ENCODE data around the gene SEC16A.

The SEC16A gene

GRCh38 chr9:136404801-136405136, 78.1 kb downstream of the SEC16A start:
- peaks cover 45% of the 10 kb centered on the region for H3K36me3 ChIP-seq
- no peaks in the 10 kb centered on the region for H3K9me3 ChIP-seq (ENCODE audit: severe bottlenecking)
- TF ChIP-seq CTCF (IDR thresholded peaks at IDR 0.05; ENCODE audit: low read depth, low read length), result no peak
- no peak for DNase-seq
- H3K27me3 ChIP-seq (ENCODE audit: insufficient read depth, low read depth, severe bottlenecking), result no peaks in the 10 kb centered on the region
- no peak overlapping the region for H3K4me3 ChIP-seq (ENCODE audit: low read depth, low read length)
- H3K27ac ChIP-seq, result no peak overlapping the region

GRCh38 chr9:136403915-136404800, 78.7 kb downstream of the SEC16A start:
- H3K27ac ChIP-seq, result no peak overlapping the region
- H3K36me3 ChIP-seq, result peaks cover 45% of the 10 kb centered on the region
- no peaks in the 10 kb centered on the region for H3K9me3 ChIP-seq (ENCODE audit: severe bottlenecking)
- no peak overlapping the region for H3K4me3 ChIP-seq (ENCODE audit: low read depth, low read length)
- no peak for DNase-seq
- no peak for TF ChIP-seq CTCF (IDR thresholded peaks at IDR 0.05; ENCODE audit: low read depth, low read length)
- H3K27me3 ChIP-seq (ENCODE audit: insufficient read depth, low read depth, severe bottlenecking), result no peaks in the 10 kb centered on the region

- H3K27ac ChIP-seq, result no peak overlapping the region
- no peaks in the 10 kb centered on the region for H3K27me3 ChIP-seq (ENCODE audit: insufficient read depth, low read depth, severe bottlenecking)
- no peak for DNase-seq
- no peak for TF ChIP-seq CTCF (IDR thresholded peaks at IDR 0.05; ENCODE audit: low read depth, low read length)
- no peaks in the 10 kb centered on the region for H3K9me3 ChIP-seq (ENCODE audit: severe bottlenecking)
- no peak overlapping the region for H3K4me3 ChIP-seq (ENCODE audit: low read depth, low read length)
- peaks cover 49% of the 10 kb centered on the region for H3K36me3 ChIP-seq
Observed at GRCh38 chr9:136403538-136403914, 79.3 kb downstream of the SEC16A start.

GRCh38 chr9:136402067-136402466, 80.8 kb downstream of the SEC16A start:
- no peak for DNase-seq
- no peaks in the 10 kb centered on the region for H3K27me3 ChIP-seq (ENCODE audit: insufficient read depth, low read depth, severe bottlenecking)
- no peak overlapping the region for H3K27ac ChIP-seq
- no peak overlapping the region for H3K4me3 ChIP-seq (ENCODE audit: low read depth, low read length)
- TF ChIP-seq CTCF (IDR thresholded peaks at IDR 0.05; ENCODE audit: low read depth, low read length), result no peak
- H3K9me3 ChIP-seq (ENCODE audit: severe bottlenecking), result no peaks in the 10 kb centered on the region
- H3K36me3 ChIP-seq, result peaks cover 53% of the 10 kb centered on the region

- Histone ChIP-seq H3K9me3 (ENCODE audit: severe bottlenecking) (no peaks in the 10 kb centered on the region), H3K27ac (no peak overlapping the region), H3K36me3 (peaks cover 53% of the 10 kb centered on the region), H3K4me3 (ENCODE audit: low read depth, low read length) (no peak overlapping the region), H3K27me3 (ENCODE audit: insufficient read depth, low read depth, severe bottlenecking) (no peaks in the 10 kb centered on the region)
- DNase-seq, result no peak
- TF ChIP-seq CTCF (IDR thresholded peaks at IDR 0.05; ENCODE audit: low read depth, low read length), result no peak
Observed at GRCh38 chr9:136401173-136401922, 81.5 kb downstream of the SEC16A start.

Measured in WERI-Rb-1 (cell line).